ENCODE data around the gene DOK6. TPM values are rescaled to one million over a fixed set of nuclear protein-coding genes. Genes with fewer than 3 reads are reported as not detected.

The DOK6 gene
- total RNA-seq, 1 donor, result 3.6 TPM

DNA sequence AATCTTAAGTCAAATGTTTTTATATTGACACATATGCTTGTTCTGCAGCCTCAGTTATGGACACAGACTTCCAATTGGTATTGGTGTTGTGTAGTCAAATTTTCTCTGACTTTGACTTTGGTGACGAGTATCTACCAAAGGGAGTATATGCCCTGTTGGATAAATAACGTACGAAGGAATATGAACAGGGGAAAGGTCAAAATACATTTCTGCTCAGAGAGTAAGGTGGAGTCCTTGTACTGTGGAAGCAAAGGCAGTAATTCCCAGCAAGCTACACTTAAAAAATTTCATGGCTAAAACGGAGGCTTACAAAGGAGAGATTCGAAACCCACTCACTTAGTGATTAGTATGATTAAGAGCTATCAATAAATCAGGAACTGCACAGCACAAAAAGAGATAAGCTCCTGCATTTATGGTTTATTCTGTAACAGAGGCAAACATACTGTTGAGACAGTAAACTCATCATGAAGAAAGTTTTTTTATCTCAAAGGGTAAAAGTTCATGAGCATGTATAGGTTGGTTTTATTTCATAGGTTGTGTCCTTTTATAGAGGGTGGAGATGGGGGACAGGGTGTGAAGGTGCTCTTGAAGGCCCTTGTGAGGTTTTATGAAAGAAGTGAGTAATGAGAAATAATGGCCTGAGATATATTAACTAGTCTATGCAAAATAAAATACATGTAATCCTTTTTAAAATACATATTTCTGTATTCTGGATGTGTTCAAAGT, 404.3 kb downstream of the DOK6 start:
- no peak for DNase-seq (ENCODE audit: insufficient read length, low spot score, missing footprints)
- Histone ChIP-seq H2AFZ (ENCODE audit: low read length) (no peak overlapping the region), H3K27me3 (ENCODE audit: insufficient read depth, low read length) (no peaks in the 10 kb centered on the region), H3K4me2 (ENCODE audit: insufficient read depth, low read length) (no peak overlapping the region), H3K27ac (ENCODE audit: low read depth, low read length) (no peak overlapping the region), H3K4me1 (ENCODE audit: insufficient read depth, low read length) (no peaks in the 10 kb centered on the region), H3K9me3 (ENCODE audit: low read depth, low read length) (no peaks in the 10 kb centered on the region), H4K20me1 (ENCODE audit: insufficient read depth, low read length) (no peaks in the 10 kb centered on the region), H3K79me2 (ENCODE audit: insufficient read depth, low read length) (no peaks in the 10 kb centered on the region), H3K36me3 (ENCODE audit: insufficient read depth, low read length) (no peaks in the 10 kb centered on the region), H3K4me3 (ENCODE audit: insufficient read depth, low read length) (no peak overlapping the region)
- TF ChIP-seq, protein P1, sequence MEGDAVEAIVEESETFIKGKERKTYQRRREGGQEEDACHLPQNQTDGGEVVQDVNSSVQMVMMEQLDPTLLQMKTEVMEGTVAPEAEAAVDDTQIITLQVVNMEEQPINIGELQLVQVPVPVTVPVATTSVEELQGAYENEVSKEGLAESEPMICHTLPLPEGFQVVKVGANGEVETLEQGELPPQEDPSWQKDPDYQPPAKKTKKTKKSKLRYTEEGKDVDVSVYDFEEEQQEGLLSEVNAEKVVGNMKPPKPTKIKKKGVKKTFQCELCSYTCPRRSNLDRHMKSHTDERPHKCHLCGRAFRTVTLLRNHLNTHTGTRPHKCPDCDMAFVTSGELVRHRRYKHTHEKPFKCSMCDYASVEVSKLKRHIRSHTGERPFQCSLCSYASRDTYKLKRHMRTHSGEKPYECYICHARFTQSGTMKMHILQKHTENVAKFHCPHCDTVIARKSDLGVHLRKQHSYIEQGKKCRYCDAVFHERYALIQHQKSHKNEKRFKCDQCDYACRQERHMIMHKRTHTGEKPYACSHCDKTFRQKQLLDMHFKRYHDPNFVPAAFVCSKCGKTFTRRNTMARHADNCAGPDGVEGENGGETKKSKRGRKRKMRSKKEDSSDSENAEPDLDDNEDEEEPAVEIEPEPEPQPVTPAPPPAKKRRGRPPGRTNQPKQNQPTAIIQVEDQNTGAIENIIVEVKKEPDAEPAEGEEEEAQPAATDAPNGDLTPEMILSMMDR (IDR thresholded peaks at IDR 0.05; ENCODE audit: extremely low read depth, low read depth, low read length), result no peak

GRCh38 chr18:69808399-69808798, 407.7 kb downstream of the DOK6 start:
- Histone ChIP-seq H2AFZ (ENCODE audit: low read length) (no peak overlapping the region), H3K9me3 (ENCODE audit: low read depth, low read length) (no peaks in the 10 kb centered on the region), H3K79me2 (ENCODE audit: insufficient read depth, low read length) (no peaks in the 10 kb centered on the region), H4K20me1 (ENCODE audit: insufficient read depth, low read length) (no peaks in the 10 kb centered on the region), H3K4me3 (ENCODE audit: insufficient read depth, low read length) (no peak overlapping the region), H3K4me2 (ENCODE audit: insufficient read depth, low read length) (no peak overlapping the region), H3K27ac (ENCODE audit: low read depth, low read length) (no peak overlapping the region), H3K4me1 (ENCODE audit: insufficient read depth, low read length) (no peaks in the 10 kb centered on the region), H3K27me3 (ENCODE audit: insufficient read depth, low read length) (no peaks in the 10 kb centered on the region), H3K36me3 (ENCODE audit: insufficient read depth, low read length) (no peaks in the 10 kb centered on the region)
- DNase-seq (ENCODE audit: insufficient read length, low spot score, missing footprints), result no peak
- TF ChIP-seq, protein P1 (IDR thresholded peaks at IDR 0.05; ENCODE audit: extremely low read depth, low read depth, low read length), result no peak

DNA sequence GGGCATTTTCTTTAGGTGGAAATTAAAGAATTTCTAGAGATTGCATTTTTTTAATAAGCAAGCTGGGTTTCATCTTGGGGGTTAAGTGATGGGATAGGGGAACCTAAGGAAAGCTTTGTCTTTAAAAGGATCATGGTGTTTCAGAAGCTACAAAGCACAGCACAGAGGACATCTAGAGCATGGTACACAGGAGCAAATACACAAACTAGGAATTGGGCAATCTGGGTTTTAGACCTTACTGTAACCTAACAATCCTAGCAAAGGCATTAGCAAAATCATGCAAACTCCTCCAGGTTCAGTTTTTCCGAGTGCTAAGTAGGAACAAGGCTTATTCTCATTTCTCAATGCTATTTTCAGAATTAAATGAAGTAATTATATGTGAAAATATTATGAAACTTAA, 412.9 kb downstream of the DOK6 start:
- TF ChIP-seq, protein P1 (IDR thresholded peaks at IDR 0.05; ENCODE audit: extremely low read depth, low read depth, low read length), result no peak
- Histone ChIP-seq H3K27me3 (ENCODE audit: insufficient read depth, low read length) (no peaks in the 10 kb centered on the region), H3K79me2 (ENCODE audit: insufficient read depth, low read length) (no peaks in the 10 kb centered on the region), H3K27ac (ENCODE audit: low read depth, low read length) (no peak overlapping the region), H3K4me1 (ENCODE audit: insufficient read depth, low read length) (no peaks in the 10 kb centered on the region), H3K4me2 (ENCODE audit: insufficient read depth, low read length) (no peak overlapping the region), H3K4me3 (ENCODE audit: insufficient read depth, low read length) (no peak overlapping the region), H3K36me3 (ENCODE audit: insufficient read depth, low read length) (no peaks in the 10 kb centered on the region), H2AFZ (ENCODE audit: low read length) (no peak overlapping the region), H3K9me3 (ENCODE audit: low read depth, low read length) (no peaks in the 10 kb centered on the region), H4K20me1 (ENCODE audit: insufficient read depth, low read length) (no peaks in the 10 kb centered on the region)
- DNase-seq (ENCODE audit: insufficient read length, low spot score, missing footprints), result no peak

DNA sequence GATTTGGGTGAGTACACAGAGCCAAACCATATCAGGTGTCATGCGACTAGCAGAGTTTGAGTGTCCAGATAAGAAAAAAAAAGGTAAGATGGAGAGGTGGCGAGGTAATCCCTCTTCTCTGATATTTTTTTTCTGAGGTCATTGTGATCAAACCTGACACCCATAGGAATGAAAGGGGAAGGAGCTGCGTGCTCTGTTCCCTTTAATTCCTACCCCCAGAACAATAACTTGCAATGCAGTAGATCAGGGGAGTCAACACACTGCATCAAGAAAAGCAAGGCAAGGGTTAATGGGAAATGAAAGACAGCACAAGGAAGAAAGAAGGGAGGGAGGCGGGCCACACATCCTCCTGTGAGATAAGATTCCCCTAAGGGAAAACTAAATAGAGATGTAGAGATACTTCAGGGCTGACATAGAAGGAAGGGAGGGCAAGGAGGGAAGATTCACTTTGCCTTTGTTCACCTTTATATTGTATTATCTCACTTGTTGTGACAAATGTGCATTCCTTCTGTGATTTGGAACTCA, 414.2 kb downstream of the DOK6 start:
- Histone ChIP-seq H3K27ac (ENCODE audit: low read depth, low read length) (no peak overlapping the region), H3K36me3 (ENCODE audit: insufficient read depth, low read length) (no peaks in the 10 kb centered on the region), H3K79me2 (ENCODE audit: insufficient read depth, low read length) (no peaks in the 10 kb centered on the region), H3K4me2 (ENCODE audit: insufficient read depth, low read length) (no peak overlapping the region), H3K4me3 (ENCODE audit: insufficient read depth, low read length) (no peak overlapping the region), H3K4me1 (ENCODE audit: insufficient read depth, low read length) (no peaks in the 10 kb centered on the region), H2AFZ (ENCODE audit: low read length) (no peak overlapping the region), H3K27me3 (ENCODE audit: insufficient read depth, low read length) (no peaks in the 10 kb centered on the region), H3K9me3 (ENCODE audit: low read depth, low read length) (no peaks in the 10 kb centered on the region), H4K20me1 (ENCODE audit: insufficient read depth, low read length) (no peaks in the 10 kb centered on the region)
- DNase-seq (ENCODE audit: insufficient read length, low spot score, missing footprints), result no peak
- TF ChIP-seq, protein P1 (IDR thresholded peaks at IDR 0.05; ENCODE audit: extremely low read depth, low read depth, low read length), result no peak

All from osteoblast (primary cell).